AG04450 (cell line): ENCODE results near the gene MED29. TPM values are rescaled to one million over a fixed set of nuclear protein-coding genes. Genes with fewer than 3 reads are reported as not detected.

Experiments
- CTCF ChIA-PET: fragments of 300-600, 350-600 bp; formaldehyde crosslinking; extraction: SDS; loops from one replicate; lab custom pipeline; 2022; ENCODE audit warnings: antibody characterized with exemption, inconsistent platforms; lab: Charles Lee
- POLR2A ChIA-PET: fragments of 350-600 bp; formaldehyde crosslinking; extraction: SDS; loops from one replicate; lab custom pipeline; 2021; ENCODE audit warnings: antibody characterized with exemption, inconsistent platforms; lab: Yijun Ruan, JAX
- DNase-seq: peaks from one replicate; pipeline ENCODE4 v3.0.0-alpha.2; 2011; ENCODE audit warnings: low read depth, low spot score
- H3K27ac ChIP-seq: one replicate; pipeline ENCODE4 v1.5.1; 2012; ENCODE audit warnings: low read depth, low read length, control low read depth
- H3K27me3 ChIP-seq: one replicate; pipeline ENCODE4 v1.6.0; 2012; ENCODE audit warnings: low read length; ENCODE audit not compliant: control insufficient read depth, insufficient read depth
- H3K4me3 ChIP-seq: 2 replicates; pipeline ENCODE4 v1.5.1; 2011; ENCODE audit warnings: mild to moderate bottlenecking, low read depth, low read length, control low read depth
- H3K9me3 ChIP-seq: 2 replicates; pipeline ENCODE4 v1.5.1; 2012; ENCODE audit warnings: low read length; ENCODE audit not compliant: control insufficient read depth, insufficient read depth
- polyA plus RNA-seq: library from polyadenylated mRNA; depleted of rRNA; stranded (reverse); fragments of >200 nt; gene quantifications from 2 replicates; pipeline ENCODE4 v1.2.3, GENCODE V29; 2011
- TF ChIP-seq, protein P1 (sequence below): IDR thresholded peaks from 2 replicates; pipeline ENCODE4 v1.5.1; 2011; ENCODE audit warnings: low read depth, low read length, control low read depth, inconsistent platforms

The MED29 gene
- polyA plus RNA-seq, 1 experiment: 28.0 TPM

DNA sequence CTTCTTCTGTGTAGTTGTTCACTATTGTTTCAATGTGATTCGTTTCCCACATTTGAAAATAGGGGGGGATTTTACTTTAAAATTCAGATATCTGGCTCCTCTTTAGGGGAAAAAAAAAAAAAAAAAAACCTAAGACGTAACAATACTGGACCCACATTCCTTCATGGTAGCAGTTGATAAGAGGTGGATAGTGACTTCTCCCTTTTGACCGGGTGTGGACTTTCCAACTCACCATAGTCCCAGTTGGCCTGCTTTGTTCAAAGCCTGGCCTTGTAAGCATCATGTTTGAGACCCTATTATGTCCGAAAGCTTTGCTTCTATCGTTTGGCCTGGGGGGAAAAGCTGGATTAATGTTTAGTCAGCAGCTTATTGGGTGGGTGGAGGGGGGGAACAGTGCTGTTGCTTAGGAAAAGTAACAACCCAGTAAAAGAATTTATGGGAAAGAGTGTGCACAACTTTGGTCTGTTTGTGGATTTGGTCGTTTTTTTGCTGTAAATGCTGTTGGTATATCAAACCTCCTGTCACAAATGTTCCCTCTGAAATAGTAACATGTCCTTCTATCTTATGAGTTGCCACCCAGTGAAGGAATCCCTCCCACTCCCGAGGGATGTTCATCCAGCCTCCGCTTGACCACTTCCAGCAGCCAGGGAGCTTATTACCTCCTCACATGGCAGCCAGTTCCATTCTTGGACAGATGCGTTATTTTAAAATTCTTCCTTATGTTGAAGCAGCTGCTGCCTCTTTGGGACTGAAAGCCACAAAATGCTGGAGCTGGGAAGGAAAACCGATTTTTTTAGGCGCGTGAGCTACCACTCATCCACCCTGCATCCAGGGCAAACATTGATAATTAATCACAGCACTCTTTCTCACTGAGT lies 38.6 kb upstream of the MED29 start:
- no peak overlapping the region for H3K27ac ChIP-seq
- CTCF ChIA-PET: interaction anchor here (0.6 to 3.3 kb wide), 3 partner anchors 10 to 45 kb away, joined by 3 to 17 read pairs (median 4); partner anchors contain the start of gene SAMD4B
- TF ChIP-seq, protein P1, sequence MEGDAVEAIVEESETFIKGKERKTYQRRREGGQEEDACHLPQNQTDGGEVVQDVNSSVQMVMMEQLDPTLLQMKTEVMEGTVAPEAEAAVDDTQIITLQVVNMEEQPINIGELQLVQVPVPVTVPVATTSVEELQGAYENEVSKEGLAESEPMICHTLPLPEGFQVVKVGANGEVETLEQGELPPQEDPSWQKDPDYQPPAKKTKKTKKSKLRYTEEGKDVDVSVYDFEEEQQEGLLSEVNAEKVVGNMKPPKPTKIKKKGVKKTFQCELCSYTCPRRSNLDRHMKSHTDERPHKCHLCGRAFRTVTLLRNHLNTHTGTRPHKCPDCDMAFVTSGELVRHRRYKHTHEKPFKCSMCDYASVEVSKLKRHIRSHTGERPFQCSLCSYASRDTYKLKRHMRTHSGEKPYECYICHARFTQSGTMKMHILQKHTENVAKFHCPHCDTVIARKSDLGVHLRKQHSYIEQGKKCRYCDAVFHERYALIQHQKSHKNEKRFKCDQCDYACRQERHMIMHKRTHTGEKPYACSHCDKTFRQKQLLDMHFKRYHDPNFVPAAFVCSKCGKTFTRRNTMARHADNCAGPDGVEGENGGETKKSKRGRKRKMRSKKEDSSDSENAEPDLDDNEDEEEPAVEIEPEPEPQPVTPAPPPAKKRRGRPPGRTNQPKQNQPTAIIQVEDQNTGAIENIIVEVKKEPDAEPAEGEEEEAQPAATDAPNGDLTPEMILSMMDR: no peak
- no peaks in the 10 kb centered on the region; the same call in 1 of the 2 replicates for H3K9me3 ChIP-seq
- H3K27me3 ChIP-seq: no peaks in the 10 kb centered on the region
- DNase-seq: no peak
- no peak overlapping the region for H3K4me3 ChIP-seq
- POLR2A ChIA-PET: no interaction called here

DNA sequence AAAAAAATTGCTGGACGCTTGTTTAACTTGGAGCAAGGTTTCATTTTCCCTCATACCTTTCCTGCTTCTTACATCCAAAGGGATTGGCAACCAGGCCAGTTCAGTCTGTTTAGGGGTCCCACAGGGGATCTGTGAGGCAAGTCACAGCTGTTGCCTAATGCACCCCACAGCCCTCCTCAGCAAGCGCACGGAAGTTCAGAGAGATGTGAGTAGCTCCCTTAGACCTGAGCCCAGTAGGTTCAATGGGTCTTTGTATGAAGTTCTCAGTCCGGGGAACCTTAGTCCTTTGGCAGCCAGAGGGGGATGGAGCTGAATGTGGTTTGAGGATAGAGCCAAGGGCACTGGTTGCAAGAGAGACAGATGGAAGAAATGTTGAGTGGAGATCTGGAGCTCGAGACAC lies 35.9 kb upstream of the MED29 start:
- CTCF ChIA-PET: interaction anchor here (1.6 to 3.3 kb wide), 2 partner anchors 9 to 13 kb away, joined by 5 to 17 read pairs; partner anchors contain the start of gene SAMD4B

DNA sequence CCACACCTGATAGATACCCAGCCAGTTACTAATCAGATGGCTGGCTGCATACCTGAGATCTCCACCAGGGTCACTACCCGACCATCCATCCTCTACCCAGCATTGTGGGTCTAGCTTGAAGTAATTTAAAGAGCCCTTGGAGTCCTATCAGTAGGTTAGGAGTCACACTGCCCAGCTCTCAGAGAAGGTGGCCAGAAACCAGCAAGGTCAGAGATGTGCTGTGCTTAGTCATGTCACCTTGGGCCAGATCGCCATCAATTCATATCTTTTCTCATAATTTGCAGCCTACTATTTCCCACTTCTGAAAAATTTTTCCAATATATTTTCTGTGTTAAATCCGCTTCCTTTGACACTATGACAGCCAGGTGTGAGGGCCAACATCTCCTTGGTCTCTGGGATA lies 35.1 kb upstream of the MED29 start:
- Histone ChIP-seq H3K27ac (no peak overlapping the region), H3K4me3 (no peak overlapping the region), H3K9me3 (no peaks in the 10 kb centered on the region; the same call in 1 of the 2 replicates), H3K27me3 (no peaks in the 10 kb centered on the region)
- TF ChIP-seq, protein P1: no peak
- DNase-seq: no peak
- CTCF ChIA-PET: interaction anchor here (1.0 kb wide), 1 partner anchor 14 kb away, joined by 4 read pairs; the partner anchor contains the start of gene SAMD4B
- POLR2A ChIA-PET: no interaction called here

More for the DNA sequence above, 35.9 kb upstream of the MED29 start:
- no peak overlapping the region for H3K4me3 ChIP-seq
- TF ChIP-seq, protein P1: no peak
- POLR2A ChIA-PET: no interaction called here
- DNase-seq: no peak
- no peak overlapping the region for H3K27ac ChIP-seq
- H3K9me3 ChIP-seq: no peaks in the 10 kb centered on the region; the same call in 1 of the 2 replicates
- no peaks in the 10 kb centered on the region for H3K27me3 ChIP-seq

DNA sequence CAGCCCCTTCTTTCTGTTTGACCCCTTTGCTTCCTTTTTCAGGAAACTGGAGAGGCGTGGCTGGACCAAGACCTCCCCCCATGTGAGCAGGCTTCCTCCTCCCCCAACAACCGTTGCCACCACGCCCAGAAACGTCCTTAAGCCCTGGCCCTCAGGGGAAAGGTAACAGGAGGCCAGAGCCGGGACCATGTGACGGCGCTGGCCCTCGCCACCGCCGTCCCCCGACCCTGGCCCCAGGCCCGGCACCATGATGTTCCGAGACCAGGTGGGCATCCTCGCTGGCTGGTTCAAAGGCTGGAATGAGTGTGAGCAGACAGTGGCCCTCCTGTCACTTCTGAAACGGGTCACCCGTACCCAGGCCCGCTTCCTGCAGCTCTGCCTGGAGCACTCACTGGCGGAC lies 34.5 kb upstream of the MED29 start:
- H3K9me3 ChIP-seq: no peaks in the 10 kb centered on the region; the same call in 1 of the 2 replicates
- H3K27ac ChIP-seq: no peak overlapping the region
- no peak for DNase-seq
- no peaks in the 10 kb centered on the region for H3K27me3 ChIP-seq
- TF ChIP-seq, protein P1: no peak
- CTCF ChIA-PET: interaction anchor here (1.0 kb wide), 1 partner anchor 14 kb away, joined by 4 read pairs; the partner anchor contains the start of gene SAMD4B
- POLR2A ChIA-PET: no interaction called here
- no peak overlapping the region for H3K4me3 ChIP-seq

DNA sequence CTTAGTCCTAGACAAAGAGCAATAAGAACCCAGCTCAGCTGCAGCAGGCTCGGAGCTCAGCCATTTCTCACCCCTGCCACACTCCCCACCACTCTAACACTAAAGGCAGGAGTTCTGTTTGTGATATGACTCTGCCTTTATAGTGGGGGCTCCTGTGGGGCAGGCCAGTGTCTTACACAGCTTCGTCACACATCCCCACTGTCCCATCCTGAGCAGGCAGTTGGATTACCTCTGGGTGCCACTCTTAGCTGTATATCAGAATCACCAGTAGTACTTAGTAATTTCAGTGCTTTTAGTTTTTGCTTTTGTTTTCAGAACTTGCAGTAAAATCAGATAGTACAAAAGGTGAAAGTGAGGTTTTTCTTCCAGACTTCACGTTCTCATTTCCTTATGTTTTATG lies 32.2 kb upstream of the MED29 start:
- POLR2A ChIA-PET: no interaction called here
- Histone ChIP-seq H3K27ac (no peak overlapping the region), H3K9me3 (no peaks in the 10 kb centered on the region; the same call in 1 of the 2 replicates), H3K4me3 (no peak overlapping the region), H3K27me3 (no peaks in the 10 kb centered on the region)
- TF ChIP-seq, protein P1: no peak
- CTCF ChIA-PET: no interaction called here
- no peak for DNase-seq
